Measurements from ENCODE around the gene ST6GALNAC5.
"Not testable (repeated sequence)": the region's sequence is repeated elsewhere in the genome, so short reads cannot be mapped to it uniquely, and the experiment has no call there.

The ST6GALNAC5 gene

GRCh38 chr1:76961181-76961819 lies 94.0 kb downstream of the ST6GALNAC5 start:
- no peak for DNase-seq
- Histone ChIP-seq H3K18ac (ENCODE audit: low read depth in 1 of 2, low read length in 2 of 2) (no peak overlapping the region), H3K27me3 (ENCODE audit: control insufficient read depth in 1 of 2, insufficient read depth in 1 of 2, low read length in 2 of 2) (no peaks in the 10 kb centered on the region), H3K4me3 (ENCODE audit: insufficient read depth in 1 of 2, low read depth in 1 of 2, low read length in 2 of 2) (no peak overlapping the region), H2AFZ (ENCODE audit: low read depth, low read length) (no peak overlapping the region), H3K4me2 (ENCODE audit: low read length, poor library complexity, severe bottlenecking) (no peak overlapping the region), H3K4me1 (ENCODE audit: control insufficient read depth, insufficient read depth, low read depth, low read length) (no peaks in the 10 kb centered on the region), H2BK12ac (ENCODE audit: low read length in 2 of 2) (no peak overlapping the region), H4K8ac (ENCODE audit: low read length) (no peak overlapping the region), H3K23ac (ENCODE audit: low read length in 2 of 2) (no peak overlapping the region), H3K4ac (ENCODE audit: low read depth in 1 of 2, low read length in 2 of 2) (no peak overlapping the region), H3K79me1 (replicated peaks; ENCODE audit: low read length, poor library complexity, severe bottlenecking) (no peaks in the 10 kb centered on the region), H2BK120ac (ENCODE audit: low read depth, low read length) (no peak overlapping the region), H3K14ac (ENCODE audit: low read length in 2 of 2) (no peak overlapping the region), H4K91ac (ENCODE audit: low read length) (no peak overlapping the region), H3K27ac (ENCODE audit: low read length, poor library complexity, severe bottlenecking) (no peak overlapping the region), H3K36me3 (ENCODE audit: control insufficient read depth in 1 of 2, insufficient read depth in 2 of 2, low read depth in 1 of 2, low read length in 2 of 2) (no peaks in the 10 kb centered on the region), H2AK5ac (ENCODE audit: low read length, severe bottlenecking) (no peak overlapping the region), H2BK15ac (ENCODE audit: low read depth, poor library complexity, severe bottlenecking) (no peak overlapping the region), H2BK5ac (ENCODE audit: low read depth, low read length, poor library complexity, severe bottlenecking) (no peak overlapping the region), H3K9me3 (ENCODE audit: control insufficient read depth, low read length) (peaks cover 3% of the 10 kb centered on the region), H3K9ac (ENCODE audit: low read length) (no peak overlapping the region)
- 79% methylated on average over 6 of the region's 6 CpGs for WGBS

- Histone ChIP-seq H2BK120ac (ENCODE audit: low read depth, low read length) (no peak overlapping the region), H3K4me3 (ENCODE audit: insufficient read depth in 1 of 2, low read depth in 1 of 2, low read length in 2 of 2) (no peak overlapping the region), H3K79me1 (replicated peaks; ENCODE audit: low read length, poor library complexity, severe bottlenecking) (no peaks in the 10 kb centered on the region), H3K36me3 (ENCODE audit: control insufficient read depth in 1 of 2, insufficient read depth in 2 of 2, low read depth in 1 of 2, low read length in 2 of 2) (no peaks in the 10 kb centered on the region), H2BK12ac (ENCODE audit: low read length in 2 of 2) (no peak overlapping the region), H2BK5ac (ENCODE audit: low read depth, low read length, poor library complexity, severe bottlenecking) (no peak overlapping the region), H3K14ac (ENCODE audit: low read length in 2 of 2) (no peak overlapping the region), H3K4me1 (ENCODE audit: control insufficient read depth, insufficient read depth, low read depth, low read length) (no peaks in the 10 kb centered on the region), H3K27ac (ENCODE audit: low read length, poor library complexity, severe bottlenecking) (no peak overlapping the region), H2AK5ac (ENCODE audit: low read length, severe bottlenecking) (no peak overlapping the region), H3K27me3 (ENCODE audit: control insufficient read depth in 1 of 2, insufficient read depth in 1 of 2, low read length in 2 of 2) (no peaks in the 10 kb centered on the region), H3K9me3 (ENCODE audit: control insufficient read depth, low read length) (peaks cover 3% of the 10 kb centered on the region), H3K18ac (ENCODE audit: low read depth in 1 of 2, low read length in 2 of 2) (no peak overlapping the region), H3K9ac (ENCODE audit: low read length) (no peak overlapping the region), H3K4ac (ENCODE audit: low read depth in 1 of 2, low read length in 2 of 2) (no peak overlapping the region), H2BK15ac (ENCODE audit: low read depth, poor library complexity, severe bottlenecking) (no peak overlapping the region), H4K91ac (ENCODE audit: low read length) (no peak overlapping the region), H2AFZ (ENCODE audit: low read depth, low read length) (no peak overlapping the region), H4K8ac (ENCODE audit: low read length) (no peak overlapping the region), H3K4me2 (ENCODE audit: low read length, poor library complexity, severe bottlenecking) (no peak overlapping the region), H3K23ac (ENCODE audit: low read length in 2 of 2) (no peak overlapping the region)
- no peak for DNase-seq
Observed at GRCh38 chr1:76961820-76962207, 94.5 kb downstream of the ST6GALNAC5 start.

DNA sequence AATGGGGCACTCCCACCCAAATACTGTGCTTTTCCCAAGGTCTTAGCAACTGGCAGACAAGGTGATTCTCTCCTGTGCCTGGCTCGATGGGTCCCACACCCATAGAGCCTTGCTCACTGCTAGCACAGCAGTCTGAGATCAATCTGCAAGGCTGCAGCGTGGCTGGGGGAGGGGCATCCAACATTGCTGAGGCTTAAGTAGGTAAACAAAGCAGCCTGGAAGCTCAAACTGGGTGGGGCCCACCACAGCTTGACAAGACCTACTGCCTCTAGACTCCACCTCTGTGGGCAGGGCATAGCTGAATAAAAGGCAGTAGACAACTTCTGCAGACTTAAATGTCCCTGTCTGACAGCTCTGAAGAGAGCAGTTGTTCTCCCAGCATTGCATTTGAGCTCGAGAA lies 114.0 kb downstream of the ST6GALNAC5 start:
- not testable (repeated sequence) for H2AK5ac ChIP-seq (ENCODE audit: low read length, severe bottlenecking); H2BK15ac ChIP-seq (ENCODE audit: low read depth, poor library complexity, severe bottlenecking); H3K9ac ChIP-seq (ENCODE audit: low read length); H2AFZ ChIP-seq (ENCODE audit: low read depth, low read length); H3K23ac ChIP-seq (ENCODE audit: low read length in 2 of 2); H3K27me3 ChIP-seq (ENCODE audit: control insufficient read depth in 1 of 2, insufficient read depth in 1 of 2, low read length in 2 of 2); H4K91ac ChIP-seq (ENCODE audit: low read length); H3K36me3 ChIP-seq (ENCODE audit: control insufficient read depth in 1 of 2, insufficient read depth in 2 of 2, low read depth in 1 of 2, low read length in 2 of 2); H3K4ac ChIP-seq (ENCODE audit: low read depth in 1 of 2, low read length in 2 of 2); H2BK5ac ChIP-seq (ENCODE audit: low read depth, low read length, poor library complexity, severe bottlenecking); H3K79me1 ChIP-seq (replicated peaks; ENCODE audit: low read length, poor library complexity, severe bottlenecking); H4K8ac ChIP-seq (ENCODE audit: low read length); H3K14ac ChIP-seq (ENCODE audit: low read length in 2 of 2); H3K4me2 ChIP-seq (ENCODE audit: low read length, poor library complexity, severe bottlenecking); H3K4me3 ChIP-seq (ENCODE audit: insufficient read depth in 1 of 2, low read depth in 1 of 2, low read length in 2 of 2); H2BK12ac ChIP-seq (ENCODE audit: low read length in 2 of 2); H3K27ac ChIP-seq (ENCODE audit: low read length, poor library complexity, severe bottlenecking); DNase-seq; H3K18ac ChIP-seq (ENCODE audit: low read depth in 1 of 2, low read length in 2 of 2); H2BK120ac ChIP-seq (ENCODE audit: low read depth, low read length); H3K4me1 ChIP-seq (ENCODE audit: control insufficient read depth, insufficient read depth, low read depth, low read length)
- WGBS, result 20% methylated on average over 3 of the region's 3 CpGs
- H3K9me3 ChIP-seq (ENCODE audit: control insufficient read depth, low read length), result peaks cover 19% of the 10 kb centered on the region

DNA sequence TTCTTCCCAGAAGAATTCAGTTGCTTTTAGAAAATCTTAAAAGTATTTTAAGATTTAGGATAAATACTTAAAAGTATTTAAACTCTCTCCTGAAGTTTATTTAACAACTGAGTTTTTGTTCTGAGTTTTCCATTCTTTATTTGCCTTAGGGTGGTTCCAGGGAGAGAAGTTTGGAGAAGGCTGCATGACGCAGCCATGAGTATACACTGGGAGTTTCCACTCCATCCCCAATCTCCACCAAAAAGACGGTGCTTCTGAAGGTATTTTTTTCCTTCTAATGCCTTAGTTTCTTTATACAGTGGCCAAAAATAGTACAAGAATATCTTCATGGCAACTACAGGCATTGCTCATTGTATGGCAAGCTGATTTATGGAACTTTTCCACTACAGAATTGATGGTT lies 122.7 kb downstream of the ST6GALNAC5 start:
- Histone ChIP-seq H3K9me3 (ENCODE audit: control insufficient read depth, low read length) (no peaks in the 10 kb centered on the region), H3K27ac (ENCODE audit: low read length, poor library complexity, severe bottlenecking) (no peak overlapping the region), H4K8ac (ENCODE audit: low read length) (no peak overlapping the region), H2BK15ac (ENCODE audit: low read depth, poor library complexity, severe bottlenecking) (no peak overlapping the region), H3K27me3 (ENCODE audit: control insufficient read depth in 1 of 2, insufficient read depth in 1 of 2, low read length in 2 of 2) (no peaks in the 10 kb centered on the region), H3K14ac (ENCODE audit: low read length in 2 of 2) (no peak overlapping the region), H3K18ac (ENCODE audit: low read depth in 1 of 2, low read length in 2 of 2) (no peak overlapping the region), H2BK5ac (ENCODE audit: low read depth, low read length, poor library complexity, severe bottlenecking) (no peak overlapping the region), H2BK12ac (ENCODE audit: low read length in 2 of 2) (no peak overlapping the region), H3K4ac (ENCODE audit: low read depth in 1 of 2, low read length in 2 of 2) (no peak overlapping the region), H3K4me1 (ENCODE audit: control insufficient read depth, insufficient read depth, low read depth, low read length) (no peaks in the 10 kb centered on the region), H3K36me3 (ENCODE audit: control insufficient read depth in 1 of 2, insufficient read depth in 2 of 2, low read depth in 1 of 2, low read length in 2 of 2) (no peaks in the 10 kb centered on the region), H2BK120ac (ENCODE audit: low read depth, low read length) (no peak overlapping the region), H4K91ac (ENCODE audit: low read length) (no peak overlapping the region), H3K23ac (ENCODE audit: low read length in 2 of 2) (no peak overlapping the region), H3K79me1 (replicated peaks; ENCODE audit: low read length, poor library complexity, severe bottlenecking) (no peaks in the 10 kb centered on the region), H3K4me2 (ENCODE audit: low read length, poor library complexity, severe bottlenecking) (no peak overlapping the region), H3K9ac (ENCODE audit: low read length) (no peak overlapping the region), H2AFZ (ENCODE audit: low read depth, low read length) (no peak overlapping the region), H3K4me3 (ENCODE audit: insufficient read depth in 1 of 2, low read depth in 1 of 2, low read length in 2 of 2) (no peak overlapping the region), H2AK5ac (ENCODE audit: low read length, severe bottlenecking) (no peak overlapping the region)
- 86% methylated on average over 1 of the region's 2 CpGs for WGBS
- DNase-seq, result no peak
